HG03354 (cell line): ENCODE results near the gene BOD1L2.

Source experiments
- ATAC-seq: cut with Tn5 transposase; IDR thresholded peaks from one replicate; pipeline ENCODE4 v1.9.1; 2021; ENCODE audit warnings: mild to moderate bottlenecking; ENCODE audit not compliant: unreplicated experiment, poor library complexity, severe bottlenecking

Gene BOD1L2

DNA sequence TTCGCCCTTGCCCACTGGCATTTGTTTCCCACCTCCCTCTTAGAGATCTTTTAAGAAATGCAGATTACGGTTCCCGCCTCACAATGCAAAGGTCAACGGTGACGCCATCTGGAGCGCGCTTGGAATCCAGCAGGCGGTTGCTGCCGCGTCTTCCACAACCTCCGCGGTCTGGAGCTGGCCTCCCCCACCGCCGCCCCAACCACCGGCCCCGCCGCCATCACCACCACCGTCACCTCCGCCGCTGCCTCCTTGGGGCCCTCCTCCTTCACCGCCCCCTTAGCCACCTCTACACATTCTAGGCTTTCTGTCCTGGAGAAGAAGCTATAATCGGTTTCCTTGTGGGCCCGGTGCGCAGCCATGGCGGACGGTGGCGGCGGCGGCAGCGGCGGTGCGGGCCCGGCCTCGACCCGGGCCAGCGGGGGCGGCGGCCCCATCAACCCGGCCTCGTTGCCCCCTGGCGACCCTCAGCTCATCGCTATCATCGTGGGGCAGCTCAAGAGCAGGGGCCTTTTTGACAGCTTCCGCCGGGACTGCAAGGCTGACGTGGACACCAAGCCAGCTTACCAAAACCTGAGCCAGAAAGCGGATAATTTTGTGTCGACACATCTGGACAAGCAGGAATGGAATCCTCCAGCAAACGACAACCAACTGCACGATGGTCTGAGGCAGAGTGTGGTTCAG is at the start of gene BOD1L2:
Gene BOD1L2 (plus strand): TSS at position 132 of the 681 bp plus-strand sequence. CDS start 226 bp downstream, at position 358.
- no peak for ATAC-seq

DNA sequence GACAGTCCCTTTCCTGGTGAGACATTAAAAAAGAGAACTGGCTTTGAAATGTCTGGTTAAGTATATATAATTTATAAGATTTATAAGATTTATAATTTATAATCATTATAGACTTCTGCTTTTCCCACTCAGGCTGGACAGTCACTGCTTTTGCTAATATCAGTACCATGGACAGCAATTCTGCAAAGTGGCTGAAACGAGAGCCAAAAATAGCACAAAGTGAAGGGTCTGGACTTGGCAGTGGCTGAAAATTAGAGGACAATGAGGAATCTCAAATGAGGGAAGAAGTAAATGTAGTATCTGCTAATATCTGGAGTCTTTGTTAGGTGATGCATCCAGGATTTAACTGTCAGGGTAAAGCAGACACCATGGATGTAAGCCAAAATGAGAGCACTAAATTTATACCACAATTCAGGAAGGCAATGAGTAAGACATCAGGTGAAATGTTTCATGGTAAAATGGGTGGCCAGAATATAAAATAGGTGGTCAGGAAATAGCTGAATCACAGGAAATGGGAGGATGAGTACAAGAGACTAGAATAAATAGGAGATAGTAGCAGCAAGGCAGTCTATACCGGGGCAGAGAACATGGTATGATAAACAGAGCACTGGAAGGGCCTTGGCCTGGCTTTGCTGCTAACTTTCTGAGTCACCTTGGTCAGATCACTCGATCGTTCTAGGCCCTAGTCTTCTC is 39.6 kb upstream of the BOD1L2 start:
- ATAC-seq, result no peak

DNA sequence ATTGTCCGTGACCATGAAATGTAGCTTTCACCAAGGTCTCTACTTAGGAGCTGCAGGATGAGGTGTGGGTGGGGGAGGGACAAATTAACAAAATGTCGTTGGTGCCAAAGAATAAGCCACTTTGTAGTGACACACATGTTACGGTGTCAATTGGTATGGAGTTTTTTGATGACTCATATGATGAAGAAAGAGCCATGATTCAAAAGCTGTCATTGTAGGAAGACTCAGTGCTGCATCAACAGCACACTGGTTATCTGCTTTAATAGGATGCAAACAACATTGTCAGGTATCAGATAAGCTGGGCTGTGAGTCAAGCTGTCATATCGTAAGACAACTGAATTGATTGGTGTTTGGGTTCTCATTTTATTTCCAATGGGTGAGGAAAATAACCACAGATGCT is 36.6 kb upstream of the BOD1L2 start:
- ATAC-seq, result no peak

DNA sequence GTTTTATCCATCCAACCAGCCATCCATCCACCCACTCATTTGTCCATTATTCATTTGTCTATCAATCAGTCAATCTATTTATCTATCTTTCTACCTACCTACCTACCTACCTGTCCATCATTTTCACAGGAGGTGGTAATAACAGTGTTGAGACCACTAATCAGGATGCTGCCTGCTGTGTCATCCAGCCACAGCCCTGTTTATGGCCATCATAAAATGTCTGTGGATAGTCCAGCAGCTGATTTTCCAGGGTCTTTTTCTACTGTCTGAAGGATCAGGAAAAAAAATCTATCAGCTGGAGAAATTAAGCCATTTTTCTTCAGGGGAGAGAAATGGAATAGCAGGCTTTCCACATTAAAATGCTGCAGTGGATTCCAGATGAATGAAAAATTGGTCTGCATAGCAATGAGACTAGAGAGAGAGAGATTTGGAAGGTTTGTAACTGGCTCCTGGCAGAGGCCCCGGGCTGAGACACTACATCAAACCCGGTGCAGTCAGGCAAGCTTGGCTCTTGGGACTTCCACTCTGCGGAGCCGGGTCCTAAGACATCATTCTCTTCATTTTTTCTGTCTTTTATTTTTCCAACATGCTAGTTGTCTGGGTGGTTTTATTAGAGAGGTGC is 33.0 kb upstream of the BOD1L2 start:
- no peak for ATAC-seq

DNA sequence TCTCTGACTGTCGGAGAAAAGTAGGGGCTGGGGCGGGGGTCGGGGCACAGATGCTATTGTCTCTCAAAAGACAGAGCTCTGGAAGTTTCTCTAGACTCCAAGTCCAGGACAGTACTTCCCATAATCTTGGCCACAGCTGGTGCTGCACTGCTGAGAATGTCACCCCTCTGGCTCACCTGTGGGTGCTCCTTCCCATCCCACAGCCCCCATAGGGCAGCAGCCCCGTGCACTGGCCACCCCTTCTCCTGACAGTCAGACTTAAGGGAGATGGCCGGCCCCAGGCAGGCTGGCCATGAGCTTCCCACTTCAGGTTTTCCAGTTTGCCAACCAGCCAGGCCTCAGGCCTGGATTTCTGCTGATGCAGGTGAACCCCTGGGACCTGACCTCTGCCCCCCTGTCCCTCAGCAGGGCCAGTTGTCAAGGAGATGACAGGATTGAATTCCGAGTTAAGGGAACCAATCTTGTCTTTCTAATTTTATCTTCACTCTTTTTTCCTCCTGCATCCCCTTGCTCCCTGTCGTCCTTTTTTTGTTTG is 30.2 kb upstream of the BOD1L2 start:
- ATAC-seq, result no peak

DNA sequence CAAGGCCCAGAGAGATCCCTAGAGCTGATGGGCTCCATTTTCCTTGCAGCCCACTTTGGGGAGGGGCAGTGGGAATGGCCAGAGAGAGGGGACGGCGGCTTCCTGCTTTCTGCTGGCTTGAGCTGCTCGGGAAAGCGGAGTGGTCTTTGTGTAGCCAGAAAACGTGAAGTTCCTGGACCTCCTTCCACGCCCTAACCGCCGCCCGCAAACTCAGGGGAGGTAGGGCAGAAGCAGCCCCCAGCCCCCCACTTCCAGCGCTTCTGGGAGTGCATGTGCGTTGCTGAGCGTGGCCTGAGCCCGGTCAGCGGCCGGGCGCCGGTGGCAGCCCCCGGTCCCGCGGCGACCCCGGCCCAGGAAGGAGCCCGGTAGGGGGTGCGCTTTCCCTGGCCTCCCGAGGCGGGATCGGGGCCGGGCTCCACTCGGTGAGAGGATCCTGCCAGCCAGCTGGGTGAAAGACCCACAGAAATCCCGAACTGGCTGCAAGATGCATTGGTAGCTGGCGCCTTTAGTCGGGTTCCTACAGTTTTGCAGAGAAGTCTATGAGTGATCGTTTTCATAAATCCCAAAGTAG is 25.3 kb upstream of the BOD1L2 start:
- no peak for ATAC-seq

DNA sequence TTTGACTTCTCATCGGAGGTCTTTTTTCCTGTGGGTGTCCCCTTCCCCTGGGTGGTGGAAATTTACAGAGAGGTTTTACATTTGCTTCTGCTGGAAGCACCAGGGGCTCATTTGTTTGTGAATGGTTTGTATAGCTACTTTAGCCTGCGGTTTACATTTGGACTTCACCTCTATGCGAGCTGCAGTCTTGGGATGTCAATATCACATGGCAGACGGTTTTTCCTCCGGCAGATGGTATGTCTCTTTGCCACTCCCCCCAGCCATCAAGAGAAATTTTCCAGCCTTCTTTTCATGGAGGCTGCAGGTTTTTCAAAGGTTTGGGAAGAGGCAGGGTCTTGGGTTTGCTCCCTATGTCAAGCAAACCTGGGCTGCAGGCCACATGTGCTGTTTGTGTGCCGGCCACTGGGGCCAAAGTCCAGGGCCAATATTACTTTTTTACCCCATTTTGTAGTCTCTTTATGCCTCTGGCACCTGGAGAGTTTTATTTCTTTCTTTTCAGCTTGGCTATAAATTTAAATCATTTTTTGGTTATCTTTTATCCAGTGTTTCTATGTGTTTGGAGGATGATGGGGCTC is 23.9 kb upstream of the BOD1L2 start:
- ATAC-seq, result no peak

DNA sequence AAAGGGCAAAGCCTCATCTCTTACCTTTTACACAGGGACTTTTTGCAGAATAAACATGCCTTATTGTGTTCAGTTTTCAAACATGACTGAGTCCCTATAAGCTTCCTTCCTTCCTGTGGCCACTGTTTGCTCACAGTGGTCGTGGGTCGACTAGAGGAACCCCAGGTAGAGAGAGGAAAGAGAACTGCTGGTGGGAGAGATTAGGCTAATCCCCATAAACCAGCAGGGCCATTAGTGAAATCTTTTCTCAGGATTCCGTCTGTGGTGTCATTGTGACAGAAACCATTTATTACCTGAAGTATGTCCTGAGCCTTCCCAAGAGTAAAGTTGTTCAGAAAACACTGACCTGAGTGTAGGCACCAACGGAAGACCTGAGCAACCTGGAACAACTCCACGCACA is 21.3 kb upstream of the BOD1L2 start:
- ATAC-seq, result no peak

DNA sequence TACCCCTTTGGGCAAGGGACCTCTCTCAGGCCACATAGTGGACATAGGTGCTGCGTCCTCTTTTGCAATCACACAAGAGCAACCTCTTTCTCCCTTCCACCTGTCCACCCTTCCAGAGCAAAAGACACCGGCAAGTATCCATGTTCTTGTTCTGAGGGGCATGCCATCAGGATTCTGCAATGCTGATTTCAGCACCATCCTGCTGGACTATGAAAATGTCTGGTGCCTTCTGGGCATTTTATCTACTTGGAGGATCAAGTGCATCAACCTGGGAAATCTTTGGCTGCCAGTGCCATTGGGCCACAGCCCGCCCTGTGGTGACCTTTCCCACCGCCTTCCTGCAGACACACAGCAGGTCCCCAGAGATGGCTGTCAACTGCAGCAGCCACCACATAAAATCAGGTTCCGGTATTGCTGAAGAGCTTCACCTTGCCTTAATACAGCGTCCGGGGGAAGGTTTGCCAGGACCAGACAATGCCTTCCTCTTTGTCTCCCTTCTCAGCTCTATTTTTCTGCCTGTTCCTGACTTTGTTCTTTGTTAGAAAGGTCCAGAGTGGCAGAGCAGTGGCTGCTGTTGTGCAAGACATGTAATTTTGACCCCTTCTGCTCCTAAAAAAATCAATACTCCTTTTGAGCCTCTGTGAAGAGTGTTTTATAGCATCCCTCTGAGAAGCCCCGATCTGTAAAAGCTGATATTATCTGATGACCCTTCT is 18.5 kb upstream of the BOD1L2 start:
- no peak for ATAC-seq

DNA sequence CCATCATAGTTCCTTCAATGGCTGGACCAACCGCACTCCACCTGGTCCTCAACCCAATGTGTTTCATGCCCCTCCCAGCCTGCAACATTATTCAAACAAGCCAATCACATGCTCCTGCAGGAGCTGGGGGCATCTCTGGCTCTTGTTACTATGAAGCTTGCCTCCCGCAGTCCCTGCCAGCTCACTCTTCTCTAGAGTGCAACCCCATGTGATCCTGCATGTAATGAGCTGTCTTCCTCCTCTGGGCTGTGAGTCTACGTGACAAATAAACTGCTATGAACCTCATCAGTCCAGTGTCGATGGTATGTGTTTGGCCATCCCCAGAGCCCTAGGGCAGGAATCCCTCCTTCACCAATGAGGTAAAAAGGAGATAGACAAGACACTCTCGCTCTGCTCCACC is 15.8 kb upstream of the BOD1L2 start:
- no peak for ATAC-seq

DNA sequence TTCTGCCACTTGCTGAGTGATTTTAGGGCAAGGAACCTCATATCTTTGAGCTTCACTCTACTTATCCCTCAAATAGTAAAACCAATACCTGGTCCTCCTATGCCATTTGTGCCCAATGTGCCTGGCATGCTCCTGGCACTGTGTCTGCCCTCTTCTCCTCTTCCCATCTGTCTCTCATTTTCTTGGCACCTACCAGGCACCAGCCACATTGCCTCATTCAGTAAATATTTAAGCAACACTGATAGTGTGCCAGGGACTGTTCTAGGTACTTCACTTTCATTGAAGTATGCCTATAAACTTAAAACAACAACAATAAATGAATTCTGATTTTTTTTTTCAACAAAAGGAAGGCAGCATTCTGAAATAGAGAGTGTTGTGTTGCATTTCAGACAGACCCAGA is 15.1 kb upstream of the BOD1L2 start:
- ATAC-seq, result no peak

DNA sequence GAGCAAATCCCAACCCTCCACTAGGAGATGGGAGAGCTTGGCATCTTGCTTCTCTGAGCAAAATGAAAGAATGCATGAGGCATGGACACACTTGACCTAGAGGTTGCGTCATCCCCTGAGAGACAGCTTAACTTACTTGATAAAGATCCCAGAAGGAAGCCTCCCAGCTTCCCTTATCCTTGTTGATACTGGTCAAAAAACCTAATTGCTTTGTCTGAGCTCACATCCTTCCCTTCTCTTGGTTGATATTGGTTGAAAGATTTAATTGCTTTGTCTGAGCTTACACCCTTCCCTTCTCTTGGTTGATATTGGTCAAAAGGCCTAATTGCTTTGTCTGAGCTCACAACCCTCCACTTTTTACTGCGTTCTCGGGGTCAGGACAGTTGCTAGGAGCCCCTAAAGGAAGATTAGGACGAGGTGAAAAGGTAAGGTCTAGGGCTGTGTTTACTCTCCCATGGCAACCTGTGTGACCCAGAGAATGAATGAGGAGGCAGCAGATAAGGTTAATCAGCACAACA is 12.2 kb upstream of the BOD1L2 start:
- no peak for ATAC-seq

DNA sequence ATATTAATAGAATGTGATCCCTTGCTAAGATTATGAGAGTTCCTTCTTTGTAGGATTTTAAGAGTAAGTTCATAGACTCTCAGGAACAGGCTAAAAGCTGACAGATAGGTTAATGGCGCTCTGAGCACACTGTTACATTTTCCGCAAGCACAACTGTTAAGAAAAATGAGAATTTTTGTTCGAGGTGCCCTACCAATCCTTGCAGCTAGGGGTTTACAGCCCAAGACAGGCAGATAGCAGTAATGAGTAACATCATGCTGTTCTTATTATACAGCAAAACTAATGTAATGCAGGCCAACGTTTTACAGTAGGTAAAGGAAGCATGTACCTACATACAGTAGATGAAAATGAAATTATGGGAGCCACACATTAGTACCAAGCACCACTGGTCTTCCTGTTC is 11.2 kb upstream of the BOD1L2 start:
- no peak for ATAC-seq

DNA sequence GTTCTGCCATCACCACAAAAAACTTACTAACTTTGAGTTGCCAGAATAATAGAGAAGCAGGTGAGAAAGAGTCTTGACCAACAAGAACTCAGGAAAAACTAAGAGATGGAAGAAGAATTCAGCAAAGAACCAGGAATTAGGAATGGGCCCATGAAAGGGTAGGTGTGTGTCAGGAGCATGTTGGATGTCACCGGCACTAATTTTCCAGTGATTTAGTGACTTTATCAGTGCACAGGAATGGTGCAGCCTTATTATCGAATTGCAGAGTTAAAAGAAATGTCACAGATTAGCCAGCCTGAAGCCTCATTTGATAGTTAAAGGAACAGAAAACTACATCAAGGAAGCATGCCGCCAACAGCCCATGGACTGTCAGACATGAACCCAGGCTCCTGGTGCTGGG is 9.0 kb upstream of the BOD1L2 start:
- ATAC-seq, result no peak

DNA sequence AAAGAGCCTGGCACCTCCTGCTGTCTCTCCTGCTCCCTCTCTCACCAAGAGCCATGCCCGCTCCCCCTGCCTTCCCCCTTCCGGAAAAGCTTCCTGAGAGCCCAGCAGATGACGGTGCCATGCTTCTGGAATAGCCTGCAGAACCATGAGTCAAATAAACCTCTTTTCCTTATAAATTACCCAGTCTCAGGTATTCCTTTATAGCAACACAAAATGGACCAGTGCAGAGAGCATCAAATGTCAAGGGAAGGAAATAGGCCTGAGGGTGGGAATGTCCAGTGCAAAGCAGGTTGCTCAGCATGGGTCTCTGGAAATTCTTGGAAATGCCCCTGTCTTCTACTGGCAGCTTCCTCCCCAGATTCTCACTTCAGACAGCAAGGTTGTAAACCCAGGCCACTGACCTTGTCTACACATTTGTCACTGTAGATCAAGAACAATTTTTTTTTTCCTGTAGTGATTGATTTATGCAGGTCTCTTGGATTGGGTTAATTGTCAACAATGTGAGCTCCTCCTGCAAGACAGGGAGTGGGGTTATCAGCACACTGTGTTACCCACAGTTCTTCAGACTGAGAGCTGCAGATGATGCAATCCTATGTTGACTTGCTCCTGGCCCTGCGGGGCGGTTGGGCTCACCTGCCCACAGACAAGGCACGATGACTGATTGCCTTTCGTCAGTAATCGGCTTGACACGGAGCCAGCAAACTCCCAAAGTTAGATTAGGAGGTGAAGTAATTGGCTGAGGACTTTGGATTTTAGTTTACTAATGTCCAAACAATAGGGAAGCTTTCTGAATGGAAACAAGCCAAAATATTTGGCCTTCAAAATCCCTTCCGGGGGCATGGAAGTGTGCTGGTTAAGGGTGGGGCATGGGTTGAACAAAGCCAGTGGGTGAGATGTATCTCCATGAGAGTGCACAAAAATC is 5.4 kb upstream of the BOD1L2 start:
- ATAC-seq, result no peak

DNA sequence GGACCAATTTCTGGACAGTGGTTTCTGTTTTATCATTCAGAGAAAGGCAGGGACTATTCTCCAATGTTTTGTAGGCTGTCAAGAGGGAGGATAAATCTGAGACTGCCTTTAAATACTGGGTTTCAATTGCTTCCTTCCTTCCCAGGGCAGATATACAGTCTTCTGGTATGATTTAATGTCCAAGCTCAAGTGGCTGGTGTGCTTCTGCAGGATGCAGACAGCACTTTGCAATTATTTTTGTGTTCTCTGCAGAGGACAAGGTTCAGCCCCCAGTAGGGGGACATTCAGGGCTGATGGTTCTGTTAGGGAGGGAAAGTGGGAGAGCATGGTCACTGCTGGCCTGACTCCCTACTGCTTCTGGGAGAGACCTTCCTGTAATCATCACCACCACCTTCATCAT is 4.6 kb upstream of the BOD1L2 start:
- ATAC-seq, result no peak

DNA sequence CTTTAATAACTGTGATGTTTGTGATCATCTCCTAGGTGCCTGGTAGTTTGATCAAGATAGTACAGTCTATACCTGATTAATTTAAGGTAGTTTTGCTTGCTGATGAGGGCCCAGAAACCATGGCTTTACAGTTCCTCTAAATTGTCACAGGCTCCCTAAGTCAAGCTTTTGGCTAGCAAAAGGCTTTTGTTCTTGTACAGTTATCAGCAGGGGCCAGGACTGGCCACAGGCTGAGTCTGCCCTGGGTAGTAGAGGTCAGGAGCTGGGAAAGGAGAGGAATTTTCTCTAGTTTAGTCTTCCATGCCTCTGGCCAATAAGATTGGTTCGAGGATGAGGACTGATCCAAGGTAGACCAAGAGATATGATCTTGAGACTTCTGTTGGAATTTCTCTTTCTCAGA is 3.6 kb upstream of the BOD1L2 start:
- no peak for ATAC-seq

DNA sequence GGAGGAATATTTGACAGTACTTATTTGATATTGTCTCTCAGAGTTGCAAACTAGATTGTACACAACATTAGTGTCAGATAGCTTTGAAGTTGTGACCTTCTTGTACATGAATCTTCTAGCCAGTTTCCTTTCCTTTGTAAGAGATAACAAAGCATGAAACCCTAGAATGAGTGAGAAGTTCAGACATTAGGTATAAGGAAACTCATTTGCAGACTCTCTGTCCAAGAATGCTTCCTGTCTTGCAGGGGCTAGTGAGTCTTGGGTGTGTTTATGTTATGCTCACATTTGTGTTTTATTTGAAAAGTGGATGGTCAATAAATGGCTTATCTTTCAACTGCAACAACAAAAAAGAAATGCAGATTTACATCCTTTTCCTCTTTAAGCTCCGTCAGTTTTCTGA is 1.4 kb downstream of the BOD1L2 start:
- ATAC-seq, result no peak
